GM12872 (cell line): ENCODE results near the gene LARP4B.

ENCODE experiments used
- TF ChIP-seq, protein P1 (sequence below): IDR thresholded peaks from 3 replicates; pipeline ENCODE4 v1.5.1; 2011; ENCODE audit warnings: low read depth, mild to moderate bottlenecking, low read length, moderate library complexity; ENCODE audit not compliant: insufficient read depth

LARP4B gene

GRCh38 chr10:822661-823367 is 108.7 kb downstream of the LARP4B start:
- TF ChIP-seq, protein P1, sequence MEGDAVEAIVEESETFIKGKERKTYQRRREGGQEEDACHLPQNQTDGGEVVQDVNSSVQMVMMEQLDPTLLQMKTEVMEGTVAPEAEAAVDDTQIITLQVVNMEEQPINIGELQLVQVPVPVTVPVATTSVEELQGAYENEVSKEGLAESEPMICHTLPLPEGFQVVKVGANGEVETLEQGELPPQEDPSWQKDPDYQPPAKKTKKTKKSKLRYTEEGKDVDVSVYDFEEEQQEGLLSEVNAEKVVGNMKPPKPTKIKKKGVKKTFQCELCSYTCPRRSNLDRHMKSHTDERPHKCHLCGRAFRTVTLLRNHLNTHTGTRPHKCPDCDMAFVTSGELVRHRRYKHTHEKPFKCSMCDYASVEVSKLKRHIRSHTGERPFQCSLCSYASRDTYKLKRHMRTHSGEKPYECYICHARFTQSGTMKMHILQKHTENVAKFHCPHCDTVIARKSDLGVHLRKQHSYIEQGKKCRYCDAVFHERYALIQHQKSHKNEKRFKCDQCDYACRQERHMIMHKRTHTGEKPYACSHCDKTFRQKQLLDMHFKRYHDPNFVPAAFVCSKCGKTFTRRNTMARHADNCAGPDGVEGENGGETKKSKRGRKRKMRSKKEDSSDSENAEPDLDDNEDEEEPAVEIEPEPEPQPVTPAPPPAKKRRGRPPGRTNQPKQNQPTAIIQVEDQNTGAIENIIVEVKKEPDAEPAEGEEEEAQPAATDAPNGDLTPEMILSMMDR = no peak

DNA sequence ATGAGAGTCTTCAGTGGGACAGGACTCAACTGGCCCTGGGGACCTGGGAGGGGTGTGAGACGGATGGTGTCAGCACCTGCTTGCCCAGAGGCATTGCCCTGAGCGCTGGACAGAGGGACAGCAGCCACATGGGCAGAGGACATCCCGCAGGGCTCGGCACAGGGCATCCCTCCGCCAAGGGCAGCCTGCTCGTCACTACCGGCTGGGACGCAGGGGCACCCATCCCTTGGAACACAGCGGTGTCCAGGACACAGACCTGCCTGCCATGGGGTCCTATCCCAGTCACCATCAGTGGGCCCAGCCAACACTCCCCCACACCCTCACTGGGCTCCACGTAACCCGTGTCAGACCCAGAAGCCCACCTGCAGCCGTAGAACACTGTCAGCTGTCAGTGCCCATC is 109.3 kb downstream of the LARP4B start:
- TF ChIP-seq, protein P1 = no peak

- TF ChIP-seq, protein P1 = no peak
Observed at GRCh38 chr10:821322-821721, 110.2 kb downstream of the LARP4B start.

- TF ChIP-seq, protein P1 = no peak
Observed at GRCh38 chr10:819816-820215, 111.7 kb downstream of the LARP4B start.

GRCh38 chr10:819326-819725 is 112.2 kb downstream of the LARP4B start:
- TF ChIP-seq, protein P1 = no peak

DNA sequence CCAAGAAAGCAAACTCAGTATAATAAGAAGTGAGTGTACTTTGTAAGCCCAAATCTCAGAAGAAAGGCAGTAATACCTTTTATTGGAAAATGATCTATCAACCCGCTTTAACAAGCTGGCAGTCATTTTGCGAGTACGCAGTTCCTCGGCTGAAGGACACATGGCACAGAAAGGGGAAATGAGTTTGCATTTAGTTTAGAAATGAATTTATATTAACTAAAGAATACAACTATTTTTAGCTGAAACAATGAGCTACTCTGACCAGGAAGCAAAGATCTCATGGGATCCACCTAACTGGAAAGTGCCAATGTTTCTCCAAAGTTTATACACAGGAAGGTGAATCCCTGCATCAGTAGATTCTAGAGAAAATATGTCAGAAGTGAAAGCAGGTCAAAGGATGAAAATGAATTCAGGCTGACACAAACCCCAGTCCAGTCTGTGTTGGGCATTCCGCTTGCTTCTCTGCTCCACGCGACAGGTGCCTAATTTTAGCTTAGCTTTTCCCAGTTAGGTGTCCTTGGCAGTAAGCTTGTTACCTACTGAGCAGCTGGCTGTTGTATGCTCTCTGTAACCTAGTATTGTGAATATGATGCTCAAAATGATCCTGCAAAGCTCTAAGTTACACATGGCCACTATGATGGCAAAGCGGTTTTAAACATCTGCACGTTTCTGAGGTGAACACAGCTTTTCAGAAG is 112.8 kb downstream of the LARP4B start:
- TF ChIP-seq, protein P1 = no peak

GRCh38 chr10:818010-818409 is 113.5 kb downstream of the LARP4B start:
- TF ChIP-seq, protein P1 = no peak
